Prostate gland (tissue), 2 donors: ENCODE results near the gene TRAPPC13.

Source experiments
- POLR2A ChIP-seq: fragments of 450-650 bp; IDR thresholded peaks from one replicate; pipeline ENCODE4 v1.6.1; 2016; ENCODE audit warnings: antibody characterized with exemption, mild to moderate bottlenecking
- POLR2AphosphoS5 ChIP-seq: sonication (generic); formaldehyde crosslinking; IDR thresholded peaks from one replicate; pipeline ENCODE4 v1.6.1; 2017; ENCODE audit warnings: antibody characterized with exemption
- TF ChIP-seq, protein P1 (sequence below), 4 experiments: fragments of 200-600 bp in 2 of 4; fragments of 450-650 bp in 2 of 4; sonication (generic) in 2 of 4; IDR thresholded peaks; 1 replicate in 3 of 4; 2 replicates in 1 of 4; pipeline ENCODE4 v1.5.1; 2016 to 2019; ENCODE audit warnings: antibody characterized with exemption in 4 of 4, mild to moderate bottlenecking in 2 of 4, moderate library complexity in 2 of 4

DNA sequence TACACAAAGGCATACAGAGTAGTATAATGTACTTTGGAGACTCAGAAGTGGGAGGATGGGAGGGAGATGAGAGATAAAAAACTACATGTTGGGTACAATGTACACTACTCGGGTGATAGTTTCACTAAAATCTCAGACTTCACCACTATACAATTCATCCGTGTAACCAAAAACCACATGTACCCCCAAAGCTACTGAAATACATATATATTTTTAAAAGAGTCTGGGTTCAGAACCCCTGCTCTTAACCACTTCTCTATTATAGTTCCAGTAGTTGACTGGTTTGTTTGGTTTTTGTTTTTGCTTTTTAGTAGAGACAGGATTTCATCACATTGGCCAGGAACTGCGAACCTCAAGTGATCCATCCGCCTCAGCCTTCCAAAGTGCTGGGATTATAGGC is 74.5 kb downstream of the TRAPPC13 start:
- TF ChIP-seq, protein P1, sequence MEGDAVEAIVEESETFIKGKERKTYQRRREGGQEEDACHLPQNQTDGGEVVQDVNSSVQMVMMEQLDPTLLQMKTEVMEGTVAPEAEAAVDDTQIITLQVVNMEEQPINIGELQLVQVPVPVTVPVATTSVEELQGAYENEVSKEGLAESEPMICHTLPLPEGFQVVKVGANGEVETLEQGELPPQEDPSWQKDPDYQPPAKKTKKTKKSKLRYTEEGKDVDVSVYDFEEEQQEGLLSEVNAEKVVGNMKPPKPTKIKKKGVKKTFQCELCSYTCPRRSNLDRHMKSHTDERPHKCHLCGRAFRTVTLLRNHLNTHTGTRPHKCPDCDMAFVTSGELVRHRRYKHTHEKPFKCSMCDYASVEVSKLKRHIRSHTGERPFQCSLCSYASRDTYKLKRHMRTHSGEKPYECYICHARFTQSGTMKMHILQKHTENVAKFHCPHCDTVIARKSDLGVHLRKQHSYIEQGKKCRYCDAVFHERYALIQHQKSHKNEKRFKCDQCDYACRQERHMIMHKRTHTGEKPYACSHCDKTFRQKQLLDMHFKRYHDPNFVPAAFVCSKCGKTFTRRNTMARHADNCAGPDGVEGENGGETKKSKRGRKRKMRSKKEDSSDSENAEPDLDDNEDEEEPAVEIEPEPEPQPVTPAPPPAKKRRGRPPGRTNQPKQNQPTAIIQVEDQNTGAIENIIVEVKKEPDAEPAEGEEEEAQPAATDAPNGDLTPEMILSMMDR (IDR thresholded peaks at IDR 0.05) = no peak
- TF ChIP-seq POLR2A (no peak), POLR2AphosphoS5 (no peak)
